ENCODE data around the gene FBF1.
A peak's percentile ranks its signal among the peaks of the same experiment; 100 is the strongest.

The FBF1 gene

DNA sequence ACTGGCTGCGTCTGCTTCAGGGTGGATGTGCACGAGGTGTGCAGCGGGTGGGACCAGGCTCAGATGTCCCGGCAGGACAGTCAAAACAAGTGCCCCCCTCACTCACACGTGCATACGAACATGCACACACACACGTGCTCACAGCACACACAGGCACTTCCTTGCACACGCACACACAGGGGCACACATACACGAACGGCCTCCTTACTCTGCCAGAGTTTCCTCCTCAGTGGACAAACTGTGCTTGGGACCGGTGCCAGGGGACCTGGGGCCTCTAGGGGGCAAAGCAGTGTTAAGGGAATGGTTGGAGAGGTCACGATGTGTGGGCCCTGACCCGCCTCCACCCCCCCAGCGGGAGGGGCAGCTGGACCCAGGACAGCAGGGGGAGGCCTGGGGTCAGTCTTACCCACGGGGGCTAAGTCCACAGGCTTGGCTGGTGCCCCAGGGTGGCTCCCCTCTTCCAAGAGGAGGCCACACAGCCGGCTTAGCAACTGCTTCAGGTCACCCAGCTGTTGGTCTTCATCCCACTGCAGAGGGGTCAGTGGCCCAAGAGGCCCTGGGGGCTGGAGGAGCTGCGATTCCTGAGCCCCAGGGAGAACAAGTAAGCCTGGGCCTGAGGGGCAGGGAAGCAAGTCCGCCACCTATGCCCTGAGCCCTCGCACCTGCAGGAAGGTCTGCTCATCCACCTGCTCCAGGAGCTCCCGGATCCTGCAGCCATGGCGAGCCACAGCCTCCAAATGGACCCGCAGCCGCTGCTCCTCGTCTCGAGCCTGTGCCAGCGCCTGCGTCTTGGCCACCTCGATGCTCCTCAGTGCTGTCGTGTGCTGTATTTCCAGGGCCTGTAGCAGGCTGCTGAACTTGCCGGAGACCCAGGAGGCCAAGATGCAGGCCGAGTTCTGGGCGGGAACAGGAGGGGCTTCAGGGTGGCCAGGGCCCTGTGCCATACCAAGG is 49.0 kb downstream of the FBF1 start:
- Histone ChIP-seq H2BK15ac (ENCODE audit: low read depth, poor library complexity, severe bottlenecking) (no peak overlapping the region), H3K14ac (ENCODE audit: low read length in 2 of 2) (peak overlapping the region in 1 of 2 experiments; percentile 76), H3K4me3 (ENCODE audit: insufficient read depth in 1 of 2, low read depth in 1 of 2, low read length in 2 of 2) (no peak overlapping the region), H3K4me1 (ENCODE audit: control insufficient read depth, insufficient read depth, low read depth, low read length) (peaks cover 24% of the 10 kb centered on the region), H3K23ac (ENCODE audit: low read length in 2 of 2) (no peak overlapping the region), H2AK5ac (ENCODE audit: low read length, severe bottlenecking) (no peak overlapping the region), H3K36me3 (ENCODE audit: control insufficient read depth in 1 of 2, insufficient read depth in 2 of 2, low read depth in 1 of 2, low read length in 2 of 2) (peaks cover 32 to 37% of the 10 kb centered on the region in 2 experiments), H2BK120ac (ENCODE audit: low read depth, low read length) (no peak overlapping the region), H3K27me3 (ENCODE audit: control insufficient read depth in 1 of 2, insufficient read depth in 1 of 2, low read length in 2 of 2) (no peaks in the 10 kb centered on the region), H2AFZ (ENCODE audit: low read depth, low read length) (no peak overlapping the region), H3K79me1 (replicated peaks; ENCODE audit: low read length, poor library complexity, severe bottlenecking) (peaks cover 22% of the 10 kb centered on the region), H2BK5ac (ENCODE audit: low read depth, low read length, poor library complexity, severe bottlenecking) (no peak overlapping the region), H3K27ac (ENCODE audit: low read length, poor library complexity, severe bottlenecking) (no peak overlapping the region), H3K4ac (ENCODE audit: low read depth in 1 of 2, low read length in 2 of 2) (no peak overlapping the region), H3K9me3 (ENCODE audit: control insufficient read depth, low read length) (no peaks in the 10 kb centered on the region), H3K4me2 (ENCODE audit: low read length, poor library complexity, severe bottlenecking) (no peak overlapping the region), H3K9ac (ENCODE audit: low read length) (no peak overlapping the region), H2BK12ac (ENCODE audit: low read length in 2 of 2) (no peak overlapping the region), H3K18ac (ENCODE audit: low read depth in 1 of 2, low read length in 2 of 2) (no peak overlapping the region), H4K91ac (ENCODE audit: low read length) (peak overlapping the region; percentile 2), H4K8ac (ENCODE audit: low read length) (no peak overlapping the region)
- 93% methylated on average over 31 of the region's 32 CpGs for WGBS
- no peak for DNase-seq

DNA sequence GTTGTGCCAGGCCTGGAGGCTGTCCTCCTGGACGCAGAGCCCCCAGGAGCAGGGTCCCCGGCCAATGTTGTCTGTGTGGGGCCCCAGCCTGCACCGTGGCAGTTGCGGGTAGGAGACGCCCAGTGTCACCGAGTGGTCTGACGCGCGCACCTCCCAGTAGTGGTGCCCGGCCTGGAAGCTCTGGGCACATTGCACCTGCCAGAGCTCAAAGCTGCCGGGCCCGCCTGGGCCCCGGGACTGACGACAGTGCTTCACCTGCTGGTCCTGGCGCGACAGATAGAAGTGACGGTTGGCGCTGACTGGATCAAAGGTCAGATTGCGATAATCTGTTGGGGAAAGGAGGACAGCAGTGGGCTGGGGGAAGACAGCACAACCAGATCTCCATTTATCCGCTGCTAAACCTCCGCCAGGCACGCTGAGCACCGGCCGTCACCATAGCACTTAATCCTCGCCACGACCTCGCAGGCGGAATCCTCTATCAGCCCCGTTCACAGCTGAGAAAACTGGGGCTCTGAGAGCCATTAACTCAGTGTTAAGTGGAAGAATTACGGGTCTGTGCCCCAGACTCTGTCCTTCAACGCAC is 49.7 kb downstream of the FBF1 start:
- Histone ChIP-seq H2AFZ (ENCODE audit: low read depth, low read length) (no peak overlapping the region), H2BK5ac (ENCODE audit: low read depth, low read length, poor library complexity, severe bottlenecking) (no peak overlapping the region), H3K79me1 (replicated peaks; ENCODE audit: low read length, poor library complexity, severe bottlenecking) (peaks cover 22% of the 10 kb centered on the region), H3K27me3 (ENCODE audit: control insufficient read depth in 1 of 2, insufficient read depth in 1 of 2, low read length in 2 of 2) (no peaks in the 10 kb centered on the region), H3K23ac (ENCODE audit: low read length in 2 of 2) (no peak overlapping the region), H2AK5ac (ENCODE audit: low read length, severe bottlenecking) (no peak overlapping the region), H3K4me2 (ENCODE audit: low read length, poor library complexity, severe bottlenecking) (no peak overlapping the region), H3K14ac (ENCODE audit: low read length in 2 of 2) (peak overlapping the region in 1 of 2 experiments; percentile 76), H3K36me3 (ENCODE audit: control insufficient read depth in 1 of 2, insufficient read depth in 2 of 2, low read depth in 1 of 2, low read length in 2 of 2) (peaks cover 32 to 37% of the 10 kb centered on the region in 2 experiments), H2BK120ac (ENCODE audit: low read depth, low read length) (no peak overlapping the region), H3K9ac (ENCODE audit: low read length) (no peak overlapping the region), H3K4me1 (ENCODE audit: control insufficient read depth, insufficient read depth, low read depth, low read length) (peaks cover 24% of the 10 kb centered on the region), H3K4ac (ENCODE audit: low read depth in 1 of 2, low read length in 2 of 2) (no peak overlapping the region), H3K27ac (ENCODE audit: low read length, poor library complexity, severe bottlenecking) (no peak overlapping the region), H3K9me3 (ENCODE audit: control insufficient read depth, low read length) (no peaks in the 10 kb centered on the region), H3K18ac (ENCODE audit: low read depth in 1 of 2, low read length in 2 of 2) (no peak overlapping the region), H4K91ac (ENCODE audit: low read length) (peak overlapping the region; percentile 2), H4K8ac (ENCODE audit: low read length) (peak overlapping the region; percentile 21), H2BK12ac (ENCODE audit: low read length in 2 of 2) (no peak overlapping the region), H2BK15ac (ENCODE audit: low read depth, poor library complexity, severe bottlenecking) (no peak overlapping the region), H3K4me3 (ENCODE audit: insufficient read depth in 1 of 2, low read depth in 1 of 2, low read length in 2 of 2) (no peak overlapping the region)
- WGBS: 98% methylated on average over 31 of the region's 31 CpGs
- no peak for DNase-seq

DNA sequence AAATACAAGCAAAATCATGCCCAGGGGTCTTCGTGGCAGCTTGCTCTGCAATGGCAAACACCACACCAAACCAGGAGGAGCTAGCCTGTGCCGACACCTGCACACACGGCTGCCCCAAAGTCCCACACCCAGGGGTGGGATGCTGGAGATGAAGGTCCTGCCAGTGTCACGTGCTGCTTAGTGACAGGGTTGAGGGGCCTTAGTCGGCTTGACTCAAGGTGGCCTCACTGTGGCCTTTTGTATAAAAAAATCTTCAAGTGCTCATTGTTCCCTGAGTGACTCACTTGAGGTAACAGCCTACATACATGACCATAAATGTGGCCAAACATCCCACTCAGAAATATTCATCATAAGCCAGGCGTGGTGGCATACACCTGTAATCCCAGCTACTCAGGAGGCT is 51.4 kb downstream of the FBF1 start:
- no peak overlapping the region for H4K8ac ChIP-seq (ENCODE audit: low read length)
- H2BK120ac ChIP-seq (ENCODE audit: low read depth, low read length): peak overlapping the region; percentile 34
- DNase-seq: no peak
- no peak overlapping the region for H3K18ac ChIP-seq (ENCODE audit: low read depth in 1 of 2, low read length in 2 of 2)
- no peak overlapping the region for H4K91ac ChIP-seq (ENCODE audit: low read length)
- no peak overlapping the region for H3K4ac ChIP-seq (ENCODE audit: low read depth in 1 of 2, low read length in 2 of 2)
- H3K27ac ChIP-seq (ENCODE audit: low read length, poor library complexity, severe bottlenecking): no peak overlapping the region
- H3K79me1 ChIP-seq (replicated peaks; ENCODE audit: low read length, poor library complexity, severe bottlenecking): peaks cover 11% of the 10 kb centered on the region
- no peak overlapping the region for H2AFZ ChIP-seq (ENCODE audit: low read depth, low read length)
- H2AK5ac ChIP-seq (ENCODE audit: low read length, severe bottlenecking): no peak overlapping the region
- no peak overlapping the region for H2BK5ac ChIP-seq (ENCODE audit: low read depth, low read length, poor library complexity, severe bottlenecking)
- no peak overlapping the region for H3K4me3 ChIP-seq (ENCODE audit: insufficient read depth in 1 of 2, low read depth in 1 of 2, low read length in 2 of 2)
- no peak overlapping the region for H3K4me2 ChIP-seq (ENCODE audit: low read length, poor library complexity, severe bottlenecking)
- H3K9me3 ChIP-seq (ENCODE audit: control insufficient read depth, low read length): no peaks in the 10 kb centered on the region
- WGBS: 89% methylated on average over 6 of the region's 6 CpGs
- H3K14ac ChIP-seq (ENCODE audit: low read length in 2 of 2): no peak overlapping the region
- H3K23ac ChIP-seq (ENCODE audit: low read length in 2 of 2): no peak overlapping the region
- H3K9ac ChIP-seq (ENCODE audit: low read length): no peak overlapping the region
- H2BK12ac ChIP-seq (ENCODE audit: low read length in 2 of 2): no peak overlapping the region
- peaks cover 12% of the 10 kb centered on the region for H3K4me1 ChIP-seq (ENCODE audit: control insufficient read depth, insufficient read depth, low read depth, low read length)
- peaks cover 32 to 37% of the 10 kb centered on the region in 2 experiments for H3K36me3 ChIP-seq (ENCODE audit: control insufficient read depth in 1 of 2, insufficient read depth in 2 of 2, low read depth in 1 of 2, low read length in 2 of 2)
- no peaks in the 10 kb centered on the region for H3K27me3 ChIP-seq (ENCODE audit: control insufficient read depth in 1 of 2, insufficient read depth in 1 of 2, low read length in 2 of 2)
- no peak overlapping the region for H2BK15ac ChIP-seq (ENCODE audit: low read depth, poor library complexity, severe bottlenecking)

DNA sequence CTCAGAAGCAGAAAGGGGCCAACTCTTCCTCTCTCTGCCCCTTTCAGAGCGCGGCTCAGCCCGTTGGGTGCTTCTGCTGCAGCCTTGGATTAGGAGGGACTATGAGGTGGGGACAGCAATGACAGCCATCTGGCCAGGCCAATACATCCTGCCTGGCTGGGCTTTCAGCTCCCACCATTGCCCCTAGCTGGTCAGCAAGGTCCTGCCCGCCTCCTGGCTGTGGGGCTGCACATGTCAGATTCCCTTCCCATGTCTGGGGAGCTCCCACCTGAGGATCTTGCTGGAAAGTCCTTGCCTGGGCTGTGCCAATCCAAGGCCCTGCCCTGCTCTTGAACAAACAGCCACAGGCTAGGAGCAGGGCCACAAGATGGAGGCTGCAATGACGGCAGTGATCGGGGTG is 52.4 kb downstream of the FBF1 start:
- Histone ChIP-seq H3K79me1 (replicated peaks; ENCODE audit: low read length, poor library complexity, severe bottlenecking) (peaks cover 10% of the 10 kb centered on the region), H2AFZ (ENCODE audit: low read depth, low read length) (no peak overlapping the region), H3K27me3 (ENCODE audit: control insufficient read depth in 1 of 2, insufficient read depth in 1 of 2, low read length in 2 of 2) (no peaks in the 10 kb centered on the region), H3K14ac (ENCODE audit: low read length in 2 of 2) (no peak overlapping the region), H3K36me3 (ENCODE audit: control insufficient read depth in 1 of 2, insufficient read depth in 2 of 2, low read depth in 1 of 2, low read length in 2 of 2) (peaks cover 32 to 37% of the 10 kb centered on the region in 2 experiments), H3K4me2 (ENCODE audit: low read length, poor library complexity, severe bottlenecking) (no peak overlapping the region), H3K4me1 (ENCODE audit: control insufficient read depth, insufficient read depth, low read depth, low read length) (peaks cover 9% of the 10 kb centered on the region), H3K4ac (ENCODE audit: low read depth in 1 of 2, low read length in 2 of 2) (no peak overlapping the region), H3K23ac (ENCODE audit: low read length in 2 of 2) (no peak overlapping the region), H3K9ac (ENCODE audit: low read length) (no peak overlapping the region), H2BK12ac (ENCODE audit: low read length in 2 of 2) (no peak overlapping the region), H3K9me3 (ENCODE audit: control insufficient read depth, low read length) (no peaks in the 10 kb centered on the region), H2BK15ac (ENCODE audit: low read depth, poor library complexity, severe bottlenecking) (no peak overlapping the region), H3K27ac (ENCODE audit: low read length, poor library complexity, severe bottlenecking) (no peak overlapping the region), H3K4me3 (ENCODE audit: insufficient read depth in 1 of 2, low read depth in 1 of 2, low read length in 2 of 2) (no peak overlapping the region), H4K8ac (ENCODE audit: low read length) (no peak overlapping the region), H2BK120ac (ENCODE audit: low read depth, low read length) (no peak overlapping the region), H2BK5ac (ENCODE audit: low read depth, low read length, poor library complexity, severe bottlenecking) (no peak overlapping the region), H4K91ac (ENCODE audit: low read length) (no peak overlapping the region), H3K18ac (ENCODE audit: low read depth in 1 of 2, low read length in 2 of 2) (no peak overlapping the region), H2AK5ac (ENCODE audit: low read length, severe bottlenecking) (peak overlapping the region; percentile 46)
- 94% methylated on average over 3 of the region's 6 CpGs for WGBS
- DNase-seq: no peak

Data from mesenchymal stem cell (in vitro differentiated cells and primary cell).